Stimulated activated CD4-positive, alpha-beta T cell treated with anti-CD3 and anti-CD28 coated beads, TNF-alpha, amount 100 ng/mL, for 24 hours (primary cell): ENCODE data around the gene MUC20.
"Not testable (repeated sequence)": the region's sequence is repeated elsewhere in the genome, so short reads cannot be mapped to it uniquely, and the experiment has no call there.

ENCODE experiments used
- DNase-seq, 3 experiments: peaks; one replicate each; pipeline ENCODE4 v3.0.0-alpha.2; 2020; ENCODE audit warnings: low read depth in 3 of 3

MUC20 gene

GRCh38 chr3:195720831-195721506, at the start of gene MUC20:
Gene MUC20 (plus strand): TSS chr3:195720978. CDS start chr3:195721008, 30 bp downstream.
- not testable (repeated sequence) for DNase-seq

DNA sequence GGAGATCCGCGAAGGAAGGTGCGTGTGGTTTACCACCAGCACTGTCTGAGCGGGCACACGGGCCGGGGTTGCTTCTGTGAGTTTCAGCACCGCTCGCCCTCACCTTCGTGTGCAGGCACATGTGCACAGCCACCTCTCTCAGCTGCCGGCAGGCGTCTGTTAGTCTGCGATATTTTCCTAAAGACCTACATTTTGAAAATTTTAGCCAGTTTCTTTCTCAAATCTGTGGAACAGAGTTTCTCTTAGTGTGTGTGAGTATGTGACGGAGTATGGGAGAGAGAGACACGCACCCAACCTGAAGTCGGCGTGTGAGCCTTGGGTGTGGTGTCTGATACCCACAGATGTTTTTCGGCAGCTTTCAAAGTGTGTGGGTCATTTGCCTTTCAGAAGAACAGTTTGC, 49.5 kb upstream of the MUC20 start:
- not testable (repeated sequence) for DNase-seq

DNA sequence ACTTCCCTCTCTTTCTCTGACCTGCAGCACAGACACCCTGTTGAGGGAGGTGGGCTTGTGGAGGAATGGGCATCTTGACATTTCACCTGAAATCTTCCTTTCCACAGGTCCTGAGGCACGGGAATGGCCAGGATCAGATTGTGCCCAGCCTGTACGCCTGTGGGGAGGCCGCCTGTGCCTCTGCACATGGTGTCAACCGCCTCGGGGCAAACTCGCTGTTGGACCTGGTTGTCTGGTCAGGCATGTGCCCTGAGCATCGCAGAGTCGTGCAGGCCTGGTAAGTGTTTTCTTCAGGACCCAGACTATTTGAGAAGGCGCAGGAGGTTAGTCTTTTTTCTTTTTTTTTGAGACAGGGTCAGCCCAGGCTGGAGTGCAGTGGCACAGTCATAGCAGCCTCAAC, 47.1 kb upstream of the MUC20 start:
- DNase-seq = not testable (repeated sequence)

- not testable (repeated sequence) for DNase-seq
These were observed 42.3 kb upstream of the MUC20 start for GRCh38 chr3:195678391-195679015.

DNA sequence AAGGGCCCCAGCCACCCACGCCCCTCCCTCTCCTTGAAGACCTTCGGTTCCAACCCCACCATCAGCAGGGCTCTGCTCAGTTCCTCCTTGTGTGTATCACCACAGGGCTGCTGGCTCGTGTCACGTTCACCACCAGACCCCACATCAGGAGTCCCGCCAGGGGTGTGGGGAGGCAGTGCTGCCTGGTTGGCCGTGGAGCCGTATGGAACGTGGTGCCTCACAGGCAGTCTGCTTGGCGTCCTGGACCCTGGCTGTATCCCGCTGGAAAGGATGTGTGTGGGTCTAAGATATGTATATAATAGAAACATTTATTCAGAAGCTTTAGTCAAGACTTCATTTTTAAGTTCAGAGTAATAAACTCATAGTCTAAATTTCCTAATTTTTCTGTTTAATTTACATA, 40.1 kb upstream of the MUC20 start:
- DNase-seq = not testable (repeated sequence)

DNA sequence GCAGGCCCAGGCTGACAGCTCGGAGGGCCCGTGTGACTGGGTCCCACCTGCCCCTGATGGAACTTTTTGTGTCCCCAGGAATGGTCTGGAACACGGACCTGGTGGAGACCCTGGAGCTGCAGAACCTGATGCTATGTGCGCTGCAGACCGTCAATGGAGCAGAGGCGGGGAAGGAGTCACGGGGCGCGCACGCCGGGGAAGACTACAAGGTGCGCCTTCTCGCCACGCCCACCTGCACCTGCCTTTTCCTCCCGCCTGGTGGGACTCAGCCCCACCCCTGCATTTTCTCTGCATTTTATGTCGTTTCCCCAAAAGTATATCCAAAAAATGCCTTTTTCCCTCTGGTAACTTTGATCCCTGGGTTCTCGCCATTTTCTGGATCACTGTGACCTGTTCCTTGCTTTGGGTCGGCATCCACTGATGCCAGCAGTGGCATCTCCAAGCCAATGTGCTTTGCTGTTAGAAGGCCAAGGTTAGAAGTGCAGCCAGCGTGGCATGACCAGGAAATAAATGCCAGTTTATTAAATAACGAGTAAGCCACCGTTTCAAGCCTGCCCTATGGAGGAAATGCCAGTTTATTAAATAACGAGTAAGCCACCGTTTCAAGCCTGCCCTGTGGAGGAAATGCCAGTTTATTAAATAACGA, 39.2 kb upstream of the MUC20 start:
- DNase-seq = not testable (repeated sequence)

GRCh38 chr3:195682104-195682742, 38.6 kb upstream of the MUC20 start:
- DNase-seq = not testable (repeated sequence)

DNA sequence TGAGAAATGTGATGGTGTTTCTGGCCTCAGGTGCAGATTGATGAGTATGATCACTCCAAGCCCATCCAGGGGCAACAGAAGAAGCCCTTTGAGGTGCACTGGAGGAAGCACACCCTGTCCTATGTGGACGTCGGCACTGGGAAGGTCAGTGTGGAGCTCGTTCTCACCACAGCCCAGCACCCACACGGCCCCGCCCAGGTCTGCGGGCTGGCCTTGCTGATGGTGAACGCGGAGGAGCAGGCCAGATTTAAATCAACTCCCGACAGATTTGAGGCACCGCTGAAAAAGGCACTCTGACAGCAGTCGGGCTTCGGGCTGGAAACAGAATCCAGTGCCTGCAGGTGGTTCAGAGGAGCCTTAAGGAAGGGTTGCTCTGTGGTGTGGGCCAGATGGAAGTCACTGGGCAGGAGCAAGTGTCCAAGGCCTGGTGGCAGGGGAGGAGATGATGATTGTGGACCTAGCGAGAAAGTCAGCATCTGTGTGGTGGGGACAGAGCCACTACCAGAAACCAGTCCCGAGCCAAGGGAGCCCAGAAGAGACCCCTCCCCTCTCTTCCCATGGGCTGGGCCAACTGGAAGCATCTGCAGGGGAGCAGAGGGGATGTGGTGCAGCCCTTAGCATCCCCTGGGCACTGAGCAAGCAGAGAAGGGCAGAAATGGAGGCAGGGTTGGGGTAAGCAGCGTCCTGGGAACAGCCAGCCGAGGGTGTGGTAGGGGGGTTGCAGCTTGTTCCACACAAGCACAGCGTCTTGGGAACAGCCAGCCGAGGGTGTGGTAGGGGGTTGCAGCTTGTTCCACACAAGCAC, 36.9 kb upstream of the MUC20 start:
- not testable (repeated sequence) for DNase-seq

DNA sequence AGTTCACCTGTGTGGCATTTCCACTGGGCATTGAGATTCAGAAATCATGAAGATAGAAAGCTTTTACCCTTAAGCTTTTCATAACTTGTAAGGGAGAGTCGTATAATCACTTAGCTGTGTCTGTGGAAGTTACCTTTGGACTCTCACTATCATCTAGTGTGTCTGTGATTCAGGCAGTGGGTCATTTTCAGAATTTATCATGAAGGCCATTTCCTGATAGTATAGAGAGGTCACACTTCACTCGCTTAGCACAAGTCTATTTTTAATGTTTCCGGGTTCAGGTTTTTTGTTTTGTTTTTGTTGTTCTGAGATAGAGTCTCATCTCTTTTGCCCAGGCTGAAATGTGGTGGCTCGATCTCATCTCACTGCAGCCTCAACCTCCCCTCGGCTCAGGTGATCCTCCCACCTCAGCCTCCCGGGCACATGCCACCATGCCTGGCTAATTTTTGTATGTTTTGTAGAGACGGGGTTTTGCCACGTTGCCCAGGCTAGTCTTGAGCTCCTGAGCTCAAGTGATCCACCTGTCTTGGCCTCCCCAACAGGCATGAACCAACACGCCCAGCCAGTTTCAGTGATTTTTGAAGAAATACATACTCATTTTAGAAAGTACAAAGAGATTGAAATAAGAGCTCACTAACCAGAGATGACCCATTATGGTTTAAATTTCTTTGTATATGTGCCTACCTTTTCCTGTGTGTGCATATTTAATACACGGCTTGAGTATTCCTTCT, 36.1 kb upstream of the MUC20 start:
- DNase-seq = not testable (repeated sequence)

- not testable (repeated sequence) for DNase-seq
These were observed 34.1 kb upstream of the MUC20 start for GRCh38 chr3:195686537-195687208.

GRCh38 chr3:195687209-195687760, 33.5 kb upstream of the MUC20 start:
- DNase-seq = peak in 2 of 3 experiments; percentile 22 to 61

GRCh38 chr3:195688471-195689183, 32.2 kb upstream of the MUC20 start:
- DNase-seq = not testable (repeated sequence)

GRCh38 chr3:195689184-195690070, 31.4 kb upstream of the MUC20 start:
- not testable (repeated sequence) for DNase-seq

DNA sequence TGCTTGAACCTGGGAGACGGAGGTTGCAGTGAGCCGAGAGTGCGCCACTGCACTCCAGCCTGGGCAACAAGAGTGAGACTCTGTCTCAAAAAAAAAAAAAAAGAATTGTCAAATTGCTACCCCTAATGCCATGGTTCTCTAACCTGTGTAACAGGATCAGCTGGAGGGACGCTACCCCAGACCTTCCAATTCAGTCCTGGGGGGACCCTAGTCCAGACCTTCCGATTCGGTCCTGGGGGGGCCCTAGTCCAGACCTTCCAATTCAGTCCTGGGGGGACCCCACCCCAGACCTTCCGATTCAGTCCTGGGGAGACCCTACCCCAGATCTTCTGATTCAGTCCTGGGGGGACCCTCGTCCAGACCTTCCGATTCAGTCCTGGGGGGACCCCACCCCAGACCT, 29.8 kb upstream of the MUC20 start:
- no peak for DNase-seq

DNA sequence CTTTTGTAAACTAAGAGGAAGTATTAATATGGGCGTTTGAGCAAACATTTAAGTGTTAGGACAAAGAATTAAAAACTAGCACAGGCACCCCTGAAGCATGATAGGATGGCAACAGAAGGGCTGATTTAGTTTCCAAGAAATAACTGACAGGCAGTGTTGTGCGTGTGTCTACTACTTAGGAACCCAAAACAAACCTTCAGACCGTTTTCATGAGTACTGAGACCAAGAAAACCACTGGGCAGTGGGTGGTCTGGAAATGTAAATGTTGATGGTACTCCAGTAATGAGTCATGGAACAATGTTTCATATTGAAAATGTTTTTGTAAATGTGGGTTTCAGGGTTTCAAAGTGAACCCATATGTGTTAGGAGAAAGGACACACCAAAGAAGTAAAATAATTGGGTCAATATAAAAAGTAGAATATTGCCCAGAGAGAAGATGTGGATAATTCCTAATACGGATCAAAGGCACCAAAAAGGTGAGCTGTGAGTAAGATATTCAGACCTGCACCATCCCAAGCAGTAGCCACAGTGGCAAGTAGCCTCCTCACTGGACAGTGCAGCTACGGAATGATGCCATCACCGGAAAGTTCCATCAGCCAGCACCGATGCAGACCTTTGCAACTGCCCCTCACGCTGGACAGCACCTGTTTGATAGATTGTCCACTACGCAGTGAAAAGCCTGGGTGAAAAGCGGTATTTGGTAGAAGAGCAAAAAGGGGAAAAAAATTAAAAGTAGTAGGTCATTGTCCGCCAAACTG, 29.0 kb upstream of the MUC20 start:
- DNase-seq = not testable (repeated sequence)

- no peak for DNase-seq
These were observed 28.5 kb upstream of the MUC20 start for GRCh38 chr3:195692354-195692685.

DNA sequence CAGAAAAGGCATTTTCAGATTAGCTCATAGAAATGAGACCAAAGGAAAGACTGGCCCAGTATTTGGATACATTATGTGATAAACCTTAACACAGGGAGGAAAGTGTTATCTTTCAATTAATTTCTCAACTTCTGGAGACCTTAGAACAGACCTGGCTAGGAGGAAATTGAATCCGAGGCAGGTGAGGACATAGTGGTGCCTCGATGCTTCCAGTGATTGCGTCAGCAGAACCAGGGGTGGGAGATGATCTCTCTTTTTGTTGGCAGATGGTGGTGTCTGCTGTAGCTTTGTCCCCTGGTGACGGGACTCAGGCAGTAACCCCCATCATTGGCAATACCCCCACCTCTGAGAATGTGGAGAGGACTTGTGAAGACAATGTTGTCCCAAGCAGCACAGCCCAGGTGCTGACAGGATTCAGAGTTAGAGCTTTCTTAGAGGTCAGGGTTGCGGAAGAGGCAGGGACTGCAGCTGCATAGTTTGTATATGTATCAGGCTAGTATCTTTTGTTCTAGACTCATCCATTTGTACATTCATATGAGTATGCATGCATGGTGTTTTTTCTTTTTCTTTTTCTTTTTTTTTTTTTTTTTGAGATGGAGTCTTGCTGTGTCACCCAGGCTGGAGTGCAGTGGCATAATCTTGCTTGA, 27.9 kb upstream of the MUC20 start:
- DNase-seq = no peak
